ENCODE measurements around the gene DLK1.
A peak's percentile ranks its signal among the peaks of the same experiment; 100 is the strongest.

The DLK1 gene

GRCh38 chr14:100726550-100727085, at the start of gene DLK1:
DLK1 (plus strand) TSS chr14:100726892; CDS start chr14:100727069, 177 bp downstream.
- H3K4me3 ChIP-seq (ENCODE audit: low read depth, low read length): peak within 1 kb of the TSS; percentile 39
- peaks cover 2% of the 10 kb centered on the region for H3K4me1 ChIP-seq (ENCODE audit: control insufficient read depth, insufficient read depth, low read length)
- H3K9ac ChIP-seq (ENCODE audit: low read depth, low read length): no peak within 1 kb of the TSS
- peaks cover 40% of the 10 kb centered on the region for H3K27me3 ChIP-seq (ENCODE audit: control insufficient read depth, insufficient read depth, low read length)
- H3K9me3 ChIP-seq (ENCODE audit: control insufficient read depth, insufficient read depth, low read length): no peaks in the 10 kb centered on the region
- no peaks in the 10 kb centered on the region for H3K36me3 ChIP-seq (ENCODE audit: control insufficient read depth, insufficient read depth, low read length)

- Histone ChIP-seq H3K4me3 (ENCODE audit: low read depth, low read length) (no peak overlapping the region), H3K9ac (ENCODE audit: low read depth, low read length) (no peak overlapping the region), H3K4me1 (ENCODE audit: control insufficient read depth, insufficient read depth, low read length) (no peaks in the 10 kb centered on the region), H3K36me3 (ENCODE audit: control insufficient read depth, insufficient read depth, low read length) (no peaks in the 10 kb centered on the region), H3K9me3 (ENCODE audit: control insufficient read depth, insufficient read depth, low read length) (no peaks in the 10 kb centered on the region), H3K27me3 (ENCODE audit: control insufficient read depth, insufficient read depth, low read length) (peaks cover 5% of the 10 kb centered on the region)
Measured at GRCh38 chr14:100677152-100677551, 49.5 kb upstream of the DLK1 start.

GRCh38 chr14:100677554-100678468, 48.9 kb upstream of the DLK1 start:
- H3K4me1 ChIP-seq (ENCODE audit: control insufficient read depth, insufficient read depth, low read length): no peaks in the 10 kb centered on the region
- no peaks in the 10 kb centered on the region for H3K36me3 ChIP-seq (ENCODE audit: control insufficient read depth, insufficient read depth, low read length)
- peaks cover 2% of the 10 kb centered on the region for H3K27me3 ChIP-seq (ENCODE audit: control insufficient read depth, insufficient read depth, low read length)
- no peak overlapping the region for H3K9ac ChIP-seq (ENCODE audit: low read depth, low read length)
- H3K4me3 ChIP-seq (ENCODE audit: low read depth, low read length): no peak overlapping the region
- H3K9me3 ChIP-seq (ENCODE audit: control insufficient read depth, insufficient read depth, low read length): no peaks in the 10 kb centered on the region

- Histone ChIP-seq H3K36me3 (ENCODE audit: control insufficient read depth, insufficient read depth, low read length) (no peaks in the 10 kb centered on the region), H3K27me3 (ENCODE audit: control insufficient read depth, insufficient read depth, low read length) (peaks cover 2% of the 10 kb centered on the region), H3K9ac (ENCODE audit: low read depth, low read length) (no peak overlapping the region), H3K9me3 (ENCODE audit: control insufficient read depth, insufficient read depth, low read length) (no peaks in the 10 kb centered on the region), H3K4me1 (ENCODE audit: control insufficient read depth, insufficient read depth, low read length) (no peaks in the 10 kb centered on the region), H3K4me3 (ENCODE audit: low read depth, low read length) (no peak overlapping the region)
Measured at GRCh38 chr14:100678469-100678828, 48.2 kb upstream of the DLK1 start.

GRCh38 chr14:100679153-100679552, 47.5 kb upstream of the DLK1 start:
- Histone ChIP-seq H3K27me3 (ENCODE audit: control insufficient read depth, insufficient read depth, low read length) (no peaks in the 10 kb centered on the region), H3K4me1 (ENCODE audit: control insufficient read depth, insufficient read depth, low read length) (no peaks in the 10 kb centered on the region), H3K4me3 (ENCODE audit: low read depth, low read length) (no peak overlapping the region), H3K9me3 (ENCODE audit: control insufficient read depth, insufficient read depth, low read length) (no peaks in the 10 kb centered on the region), H3K36me3 (ENCODE audit: control insufficient read depth, insufficient read depth, low read length) (no peaks in the 10 kb centered on the region), H3K9ac (ENCODE audit: low read depth, low read length) (no peak overlapping the region)

- no peaks in the 10 kb centered on the region for H3K4me1 ChIP-seq (ENCODE audit: control insufficient read depth, insufficient read depth, low read length)
- no peaks in the 10 kb centered on the region for H3K9me3 ChIP-seq (ENCODE audit: control insufficient read depth, insufficient read depth, low read length)
- H3K9ac ChIP-seq (ENCODE audit: low read depth, low read length): no peak overlapping the region
- no peaks in the 10 kb centered on the region for H3K36me3 ChIP-seq (ENCODE audit: control insufficient read depth, insufficient read depth, low read length)
- H3K4me3 ChIP-seq (ENCODE audit: low read depth, low read length): no peak overlapping the region
- H3K27me3 ChIP-seq (ENCODE audit: control insufficient read depth, insufficient read depth, low read length): no peaks in the 10 kb centered on the region
Measured at GRCh38 chr14:100679707-100680438, 46.8 kb upstream of the DLK1 start.

GRCh38 chr14:100680439-100681051, 46.1 kb upstream of the DLK1 start:
- H3K9ac ChIP-seq (ENCODE audit: low read depth, low read length): no peak overlapping the region

GRCh38 chr14:100681111-100681510, 45.6 kb upstream of the DLK1 start:
- H3K4me3 ChIP-seq (ENCODE audit: low read depth, low read length): no peak overlapping the region
- H3K9me3 ChIP-seq (ENCODE audit: control insufficient read depth, insufficient read depth, low read length): no peaks in the 10 kb centered on the region
- H3K36me3 ChIP-seq (ENCODE audit: control insufficient read depth, insufficient read depth, low read length): no peaks in the 10 kb centered on the region
- no peak overlapping the region for H3K9ac ChIP-seq (ENCODE audit: low read depth, low read length)
- no peaks in the 10 kb centered on the region for H3K27me3 ChIP-seq (ENCODE audit: control insufficient read depth, insufficient read depth, low read length)
- H3K4me1 ChIP-seq (ENCODE audit: control insufficient read depth, insufficient read depth, low read length): no peaks in the 10 kb centered on the region

More at GRCh38 chr14:100680439-100681051, 46.1 kb upstream of the DLK1 start:
- Histone ChIP-seq H3K36me3 (ENCODE audit: control insufficient read depth, insufficient read depth, low read length) (no peaks in the 10 kb centered on the region), H3K27me3 (ENCODE audit: control insufficient read depth, insufficient read depth, low read length) (no peaks in the 10 kb centered on the region), H3K4me3 (ENCODE audit: low read depth, low read length) (no peak overlapping the region), H3K4me1 (ENCODE audit: control insufficient read depth, insufficient read depth, low read length) (no peaks in the 10 kb centered on the region), H3K9me3 (ENCODE audit: control insufficient read depth, insufficient read depth, low read length) (no peaks in the 10 kb centered on the region)

GRCh38 chr14:100682749-100683148, 43.9 kb upstream of the DLK1 start:
- Histone ChIP-seq H3K4me1 (ENCODE audit: control insufficient read depth, insufficient read depth, low read length) (no peaks in the 10 kb centered on the region), H3K9ac (ENCODE audit: low read depth, low read length) (no peak overlapping the region), H3K27me3 (ENCODE audit: control insufficient read depth, insufficient read depth, low read length) (no peaks in the 10 kb centered on the region)

GRCh38 chr14:100683578-100683977, 43.1 kb upstream of the DLK1 start:
- H3K4me3 ChIP-seq (ENCODE audit: low read depth, low read length): no peak overlapping the region
- no peaks in the 10 kb centered on the region for H3K36me3 ChIP-seq (ENCODE audit: control insufficient read depth, insufficient read depth, low read length)
- no peaks in the 10 kb centered on the region for H3K27me3 ChIP-seq (ENCODE audit: control insufficient read depth, insufficient read depth, low read length)
- H3K9me3 ChIP-seq (ENCODE audit: control insufficient read depth, insufficient read depth, low read length): no peaks in the 10 kb centered on the region
- H3K4me1 ChIP-seq (ENCODE audit: control insufficient read depth, insufficient read depth, low read length): no peaks in the 10 kb centered on the region
- no peak overlapping the region for H3K9ac ChIP-seq (ENCODE audit: low read depth, low read length)

More at GRCh38 chr14:100682749-100683148, 43.9 kb upstream of the DLK1 start:
- Histone ChIP-seq H3K4me3 (ENCODE audit: low read depth, low read length) (no peak overlapping the region), H3K36me3 (ENCODE audit: control insufficient read depth, insufficient read depth, low read length) (no peaks in the 10 kb centered on the region), H3K9me3 (ENCODE audit: control insufficient read depth, insufficient read depth, low read length) (no peaks in the 10 kb centered on the region)

GRCh38 chr14:100684154-100684553, 42.5 kb upstream of the DLK1 start:
- Histone ChIP-seq H3K4me1 (ENCODE audit: control insufficient read depth, insufficient read depth, low read length) (no peaks in the 10 kb centered on the region), H3K27me3 (ENCODE audit: control insufficient read depth, insufficient read depth, low read length) (no peaks in the 10 kb centered on the region), H3K9me3 (ENCODE audit: control insufficient read depth, insufficient read depth, low read length) (no peaks in the 10 kb centered on the region), H3K9ac (ENCODE audit: low read depth, low read length) (no peak overlapping the region), H3K36me3 (ENCODE audit: control insufficient read depth, insufficient read depth, low read length) (no peaks in the 10 kb centered on the region), H3K4me3 (ENCODE audit: low read depth, low read length) (no peak overlapping the region)
